ENCODE results near the gene IL37.

The IL37 gene

GRCh38 chr2:112959109-112959812 is 48.3 kb downstream of the IL37 start:
- no peak for DNase-seq (ENCODE audit: low read depth in 2 of 2)

DNA sequence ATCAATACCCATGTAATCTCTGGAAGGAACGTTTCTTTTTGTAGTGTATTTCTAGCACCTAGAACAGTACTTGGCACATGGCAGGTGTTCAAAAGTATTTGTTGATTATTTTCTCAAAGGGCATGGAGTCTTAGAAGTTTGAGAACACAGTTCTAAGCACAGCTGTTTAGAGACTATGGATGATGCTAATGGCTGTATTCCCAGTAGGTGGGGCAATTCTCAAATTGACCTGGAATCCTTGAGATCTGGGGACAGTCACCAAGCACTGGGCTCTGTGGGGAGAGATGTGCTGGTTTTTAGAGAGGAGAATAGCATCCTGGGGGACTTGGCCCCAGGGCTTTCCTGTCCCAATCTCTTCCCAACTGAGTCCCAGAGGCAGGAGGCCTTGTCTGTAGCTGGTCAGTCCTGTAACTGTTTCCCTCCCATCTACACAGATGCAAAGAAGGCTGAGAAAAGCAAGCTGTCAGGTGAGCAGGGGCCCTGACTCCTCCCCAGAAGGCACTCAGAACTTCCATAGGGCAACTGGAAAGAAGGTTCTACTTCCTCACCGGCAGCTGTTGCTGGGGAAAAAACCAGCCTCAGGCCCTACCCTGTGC is 49.4 kb downstream of the IL37 start:
- no peak for DNase-seq (ENCODE audit: low read depth in 2 of 2)

GRCh38 chr2:112962308-112963175 is 51.6 kb downstream of the IL37 start:
- DNase-seq (ENCODE audit: low read depth in 2 of 2): no peak

DNA sequence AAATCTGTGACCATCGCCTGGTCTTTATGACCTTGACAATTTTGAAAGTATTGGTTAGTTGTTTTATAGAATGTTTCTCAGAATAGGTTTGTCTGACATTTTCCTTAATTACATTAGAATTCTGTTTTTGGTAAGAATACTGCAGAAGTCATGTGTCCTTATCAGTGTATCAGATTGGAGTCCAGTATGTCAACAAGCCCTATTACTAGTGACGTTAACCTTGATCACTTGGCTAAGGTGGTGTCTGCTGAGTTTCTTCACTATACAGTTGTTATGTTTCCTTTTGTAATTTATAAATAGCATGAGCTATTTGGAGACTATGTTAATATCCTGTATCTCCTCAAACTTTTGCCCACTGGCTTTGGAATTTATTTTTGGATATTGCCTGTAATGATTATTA is 56.1 kb downstream of the IL37 start:
- no peak for DNase-seq (ENCODE audit: low read depth in 2 of 2)

All from stimulated activated CD4-positive, alpha-beta T cell treated with anti-CD3 and anti-CD28 coated beads, Interleukin-4, amount 100 ng/mL, for 48 hours (primary cell).